Uterus (tissue), 2 donors: Measurements from ENCODE around the gene ESYT1.

Experiments
- POLR2A ChIP-seq, 2 donors: fragments of 450-650 bp; IDR thresholded peaks; one replicate each; pipeline ENCODE4 v1.6.1; 2016; ENCODE audit warnings: antibody characterized with exemption in 2 of 2, mild to moderate bottlenecking in 1 of 2, moderate library complexity in 1 of 2
- TF ChIP-seq, protein P1 (sequence below), 4 experiments: fragments of 200-600 bp in 2 of 4; fragments of 450-650 bp in 2 of 4; sonication (generic) in 2 of 4; IDR thresholded peaks; one replicate each; pipeline ENCODE4 v1.5.1; 2016 to 2019; ENCODE audit warnings: antibody characterized with exemption in 4 of 4, mild to moderate bottlenecking in 2 of 4, moderate library complexity in 1 of 4

DNA sequence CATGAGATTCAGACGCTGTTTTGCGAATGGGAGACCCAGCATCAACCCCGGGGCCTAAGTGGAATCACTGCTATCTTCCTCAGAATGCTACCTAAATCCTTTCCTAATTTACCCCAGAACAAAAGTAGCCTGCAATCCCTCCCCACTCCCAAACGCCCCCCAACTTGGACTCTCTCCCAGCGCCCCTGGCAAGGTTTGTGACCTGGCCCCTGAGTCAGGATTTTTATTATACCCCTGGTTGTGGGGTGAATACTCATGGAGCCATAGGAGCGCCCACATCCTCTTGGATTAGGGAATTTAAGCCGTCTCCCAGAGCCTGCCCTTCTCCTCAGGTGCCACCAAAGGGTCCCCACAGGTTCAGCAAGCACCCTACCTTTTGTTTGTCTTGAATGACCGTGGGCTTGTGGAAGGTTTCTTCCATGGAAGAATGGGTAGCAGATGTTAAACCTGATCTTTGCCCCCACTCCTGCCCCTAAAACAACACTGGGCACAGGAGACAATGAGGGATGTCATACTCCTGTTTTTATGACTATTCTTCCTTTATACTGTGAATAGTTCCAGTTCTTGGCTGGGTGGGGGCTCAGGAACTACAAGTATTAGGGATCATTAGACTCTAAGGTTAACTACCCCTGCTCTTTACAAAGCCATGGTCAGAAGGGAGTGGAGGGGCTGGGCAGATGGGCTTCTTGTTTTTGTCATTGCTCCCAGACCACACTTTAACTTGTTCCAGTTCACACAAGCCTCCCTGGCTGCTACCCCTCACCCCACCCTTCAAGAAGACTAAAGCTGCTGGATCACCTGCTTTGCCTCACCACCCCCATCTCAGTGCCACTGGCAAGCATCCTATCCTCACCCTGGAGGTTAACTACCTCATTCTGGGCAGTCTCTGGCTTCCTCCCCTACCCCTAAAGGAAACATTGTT lies 24.9 kb downstream of the ESYT1 start:
- TF ChIP-seq, protein P1, sequence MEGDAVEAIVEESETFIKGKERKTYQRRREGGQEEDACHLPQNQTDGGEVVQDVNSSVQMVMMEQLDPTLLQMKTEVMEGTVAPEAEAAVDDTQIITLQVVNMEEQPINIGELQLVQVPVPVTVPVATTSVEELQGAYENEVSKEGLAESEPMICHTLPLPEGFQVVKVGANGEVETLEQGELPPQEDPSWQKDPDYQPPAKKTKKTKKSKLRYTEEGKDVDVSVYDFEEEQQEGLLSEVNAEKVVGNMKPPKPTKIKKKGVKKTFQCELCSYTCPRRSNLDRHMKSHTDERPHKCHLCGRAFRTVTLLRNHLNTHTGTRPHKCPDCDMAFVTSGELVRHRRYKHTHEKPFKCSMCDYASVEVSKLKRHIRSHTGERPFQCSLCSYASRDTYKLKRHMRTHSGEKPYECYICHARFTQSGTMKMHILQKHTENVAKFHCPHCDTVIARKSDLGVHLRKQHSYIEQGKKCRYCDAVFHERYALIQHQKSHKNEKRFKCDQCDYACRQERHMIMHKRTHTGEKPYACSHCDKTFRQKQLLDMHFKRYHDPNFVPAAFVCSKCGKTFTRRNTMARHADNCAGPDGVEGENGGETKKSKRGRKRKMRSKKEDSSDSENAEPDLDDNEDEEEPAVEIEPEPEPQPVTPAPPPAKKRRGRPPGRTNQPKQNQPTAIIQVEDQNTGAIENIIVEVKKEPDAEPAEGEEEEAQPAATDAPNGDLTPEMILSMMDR (IDR thresholded peaks at IDR 0.05) = no peak
- no peak for TF ChIP-seq POLR2A (IDR thresholded peaks at IDR 0.05)
